AG04450 (cell line): ENCODE data around the gene TXNDC16. TPM values are rescaled to one million over a fixed set of nuclear protein-coding genes. Genes with fewer than 3 reads are reported as not detected.
"Not testable (repeated sequence)": the region's sequence is repeated elsewhere in the genome, so short reads cannot be mapped to it uniquely, and the experiment has no call there.

Experiments used
- CTCF ChIA-PET: fragments of 300-600, 350-600 bp; formaldehyde crosslinking; extraction: SDS; loops from one replicate; lab custom pipeline; 2022; ENCODE audit warnings: antibody characterized with exemption, inconsistent platforms; lab: Charles Lee
- POLR2A ChIA-PET: fragments of 350-600 bp; formaldehyde crosslinking; extraction: SDS; loops from one replicate; lab custom pipeline; 2021; ENCODE audit warnings: antibody characterized with exemption, inconsistent platforms; lab: Yijun Ruan, JAX
- DNase-seq: peaks from one replicate; pipeline ENCODE4 v3.0.0-alpha.2; 2011; ENCODE audit warnings: low read depth, low spot score
- H3K27ac ChIP-seq: one replicate; pipeline ENCODE4 v1.5.1; 2012; ENCODE audit warnings: low read depth, low read length, control low read depth
- H3K27me3 ChIP-seq: one replicate; pipeline ENCODE4 v1.6.0; 2012; ENCODE audit warnings: low read length; ENCODE audit not compliant: control insufficient read depth, insufficient read depth
- H3K4me3 ChIP-seq: 2 replicates; pipeline ENCODE4 v1.5.1; 2011; ENCODE audit warnings: mild to moderate bottlenecking, low read depth, low read length, control low read depth
- H3K9me3 ChIP-seq: 2 replicates; pipeline ENCODE4 v1.5.1; 2012; ENCODE audit warnings: low read length; ENCODE audit not compliant: control insufficient read depth, insufficient read depth
- CTCF ChIP-seq: IDR thresholded peaks from 2 replicates; pipeline ENCODE4 v1.5.1; 2011; ENCODE audit warnings: low read depth, low read length, control low read depth, inconsistent platforms
- polyA plus RNA-seq: library from polyadenylated mRNA; depleted of rRNA; stranded (reverse); fragments of >200 nt; gene quantifications from 2 replicates; pipeline ENCODE4 v1.2.3, GENCODE V29; 2011

The TXNDC16 gene
- polyA plus RNA-seq, 1 experiment, result 3.8 TPM

- no peak for DNase-seq
- POLR2A ChIA-PET, result no interaction called here
- CTCF ChIA-PET, result no interaction called here
These were observed 44.0 kb upstream of the TXNDC16 start for GRCh38 chr14:52596320-52596719.

GRCh38 chr14:52590318-52590717, 38.0 kb upstream of the TXNDC16 start:
- no peaks in the 10 kb centered on the region for H3K9me3 ChIP-seq
- no peak overlapping the region for H3K4me3 ChIP-seq
- no peak for DNase-seq
- no peak overlapping the region for H3K27ac ChIP-seq
- no peaks in the 10 kb centered on the region for H3K27me3 ChIP-seq
- TF ChIP-seq CTCF, result no peak
- ChIA-PET CTCF (no interaction called here), POLR2A (no interaction called here)

More at GRCh38 chr14:52596320-52596719, 44.0 kb upstream of the TXNDC16 start:
- H3K9me3 ChIP-seq, result no peaks in the 10 kb centered on the region
- H3K27me3 ChIP-seq, result no peaks in the 10 kb centered on the region
- TF ChIP-seq CTCF, result no peak
- no peak overlapping the region for H3K27ac ChIP-seq
- H3K4me3 ChIP-seq, result no peak overlapping the region

- POLR2A ChIA-PET, result no interaction called here
- TF ChIP-seq CTCF, result no peak
- no peak overlapping the region for H3K4me3 ChIP-seq
- no peaks in the 10 kb centered on the region for H3K27me3 ChIP-seq
- DNase-seq, result no peak
- no peak overlapping the region for H3K27ac ChIP-seq
- CTCF ChIA-PET, result no interaction called here
- no peaks in the 10 kb centered on the region for H3K9me3 ChIP-seq
These were observed 37.3 kb upstream of the TXNDC16 start for GRCh38 chr14:52589646-52590045.

- DNase-seq, result no peak
- H3K27me3 ChIP-seq, result no peaks in the 10 kb centered on the region
- CTCF ChIA-PET, result no interaction called here
- H3K4me3 ChIP-seq, result no peak overlapping the region
- H3K27ac ChIP-seq, result no peak overlapping the region
- POLR2A ChIA-PET, result no interaction called here
- no peak for TF ChIP-seq CTCF
- H3K9me3 ChIP-seq, result no peaks in the 10 kb centered on the region
These were observed 31.2 kb upstream of the TXNDC16 start for GRCh38 chr14:52583544-52583943.

- Histone ChIP-seq H3K9me3 (no peaks in the 10 kb centered on the region), H3K4me3 (no peak overlapping the region), H3K27ac (no peak overlapping the region), H3K27me3 (no peaks in the 10 kb centered on the region)
- POLR2A ChIA-PET, result no interaction called here
- no peak for DNase-seq
- CTCF ChIA-PET, result no interaction called here
- no peak for TF ChIP-seq CTCF
These were observed 23.6 kb upstream of the TXNDC16 start for GRCh38 chr14:52575858-52576257.

GRCh38 chr14:52568454-52568853, 16.1 kb upstream of the TXNDC16 start:
- POLR2A ChIA-PET, result not testable (repeated sequence)

More at GRCh38 chr14:52568454-52568853, 16.1 kb upstream of the TXNDC16 start:
- not testable (repeated sequence) for H3K4me3 ChIP-seq, H3K9me3 ChIP-seq, DNase-seq, H3K27me3 ChIP-seq, H3K27ac ChIP-seq
- CTCF ChIA-PET, result interaction anchor here (1.6 kb wide), 1 partner anchor 16 kb away, joined by 4 read pairs; the partner anchor contains the start of genes GPR137C and TXNDC16
